Measurements from ENCODE around the gene UNC119. TPM values are rescaled to one million over a fixed set of nuclear protein-coding genes. Genes with fewer than 3 reads are reported as not detected.

UNC119 gene
- polyA plus RNA-seq, 2 of the 4 experiments (the other 2 are of a cell fraction) = 27.8 to 50.5 TPM

GRCh38 chr17:28582513-28582912 is 30.1 kb upstream of the UNC119 start:
- H3K4me1 ChIP-seq = no peaks in the 10 kb centered on the region
- TF ChIP-seq SREBF2 (IDR thresholded peaks at IDR 0.05) (no peak), CBX8 (IDR thresholded peaks at IDR 0.05) (no peak), TFCP2L1 (CRISPR knock-in tag; IDR thresholded peaks at IDR 0.05) (no peak), ZC3H11A (IDR thresholded peaks at IDR 0.05) (no peak), MAFK (IDR thresholded peaks at IDR 0.05; ENCODE audit: partially characterized antibody) (peak; percentile 89), BHLHE40 (IDR thresholded peaks at IDR 0.05; ENCODE audit: low read depth, low read length) (no peak), SMC3 (IDR thresholded peaks at IDR 0.05) (no peak), EHMT2 (IDR thresholded peaks at IDR 0.05; ENCODE audit: low read depth) (no peak), NR3C1 (IDR thresholded peaks at IDR 0.05) (no peak)
- H3K4me3 ChIP-seq = no peak overlapping the region
- no peak for DNase-seq (ENCODE audit: low read depth in 1 of 2, low spot score in 1 of 2)
- H3K9me3 ChIP-seq = no peaks in the 10 kb centered on the region
- no peak overlapping the region for H3K4me2 ChIP-seq
- 94% methylated on average over 2 of the region's 2 CpGs for WGBS (ENCODE audit: missing lambda C conversion rate)
- H3K27ac ChIP-seq = no peak overlapping the region
- POLR2A ChIA-PET = no interaction called here
- ATAC-seq = no peak
- CTCF ChIA-PET = interaction anchor here (0.6 to 2.3 kb wide), 6 partner anchors 11 to 96 kb away, joined by 3 to 5 read pairs (median 4); partner anchors contain the start of gene PIGS
- FAIRE-seq = no peak

GRCh38 chr17:28580959-28581358 is 28.5 kb upstream of the UNC119 start:
- 95% methylated on average over 3 of the region's 3 CpGs for WGBS (ENCODE audit: missing lambda C conversion rate)
- ATAC-seq = no peak
- ChIA-PET POLR2A (no interaction called here), CTCF (interaction anchor here (1.0 to 2.3 kb wide), 4 partner anchors 10 to 86 kb away, joined by 3 to 6 read pairs (median 4); partner anchors contain the start of gene RSKR)
- DNase-seq (ENCODE audit: low read depth in 1 of 2, low spot score in 1 of 2) = no peak
- Histone ChIP-seq H3K4me3 (no peak overlapping the region), H3K4me2 (no peak overlapping the region), H3K27ac (no peak overlapping the region), H3K4me1 (peaks cover 4% of the 10 kb centered on the region; the same call in 2 of the 3 replicates), H3K9me3 (no peaks in the 10 kb centered on the region)
- TF ChIP-seq MYC (IDR thresholded peaks at IDR 0.05; ENCODE audit: borderline replicate concordance, low read length) (no peak), HDAC2 (IDR thresholded peaks at IDR 0.05) (no peak), FOSB (CRISPR knock-in tag; IDR thresholded peaks at IDR 0.05) (no peak), NFE2L2 (conservative IDR thresholded peaks at IDR 0.05; ENCODE audit: low read length) (no peak), SREBF2 (IDR thresholded peaks at IDR 0.05) (no peak), CBX2 (IDR thresholded peaks at IDR 0.05; ENCODE audit: borderline replicate concordance, low read depth) (no peak)
- no peak for FAIRE-seq

GRCh38 chr17:28579526-28579925 is 27.1 kb upstream of the UNC119 start:
- POLR2A ChIA-PET = no interaction called here
- H3K9me3 ChIP-seq = no peaks in the 10 kb centered on the region
- ATAC-seq = no peak
- TF ChIP-seq PHF8 (IDR thresholded peaks at IDR 0.05; ENCODE audit: borderline replicate concordance, low read depth) = no peak
- no peak for TF ChIP-seq JUN (IDR thresholded peaks at IDR 0.05)
- no peak for TF ChIP-seq HEYL (CRISPR knock-in tag; IDR thresholded peaks at IDR 0.05)
- no peak for TF ChIP-seq BCL3 (IDR thresholded peaks at IDR 0.05)
- TF ChIP-seq ZC3H11A (IDR thresholded peaks at IDR 0.05) = no peak
- no peak for TF ChIP-seq JUNB (IDR thresholded peaks at IDR 0.05)
- TF ChIP-seq MYC (IDR thresholded peaks at IDR 0.05; ENCODE audit: borderline replicate concordance, low read length) = no peak
- H3K4me3 ChIP-seq = no peak overlapping the region
- CTCF ChIA-PET = no interaction called here
- FAIRE-seq = no peak
- H3K4me2 ChIP-seq = no peak overlapping the region
- no peak overlapping the region for H3K27ac ChIP-seq
- peaks cover 4% of the 10 kb centered on the region; the same call in 2 of the 3 replicates for H3K4me1 ChIP-seq
- DNase-seq (ENCODE audit: low read depth in 1 of 2, low spot score in 1 of 2) = no peak
- WGBS (ENCODE audit: missing lambda C conversion rate) = 93% methylated on average over 4 of the region's 4 CpGs

GRCh38 chr17:28578246-28579195 is 26.1 kb upstream of the UNC119 start:
- Histone ChIP-seq H3K9me3 (no peaks in the 10 kb centered on the region), H3K4me3 (no peak overlapping the region), H3K4me2 (no peak overlapping the region), H3K27ac (no peak overlapping the region), H3K4me1 (peaks cover 4% of the 10 kb centered on the region; the same call in 2 of the 3 replicates)
- ChIA-PET POLR2A (no interaction called here), CTCF (interaction anchor here (0.9 to 1.7 kb wide), 4 partner anchors 34 to 83 kb away, joined by 3 to 8 read pairs (median 6); no protein-coding TSS in a partner anchor)
- WGBS (ENCODE audit: missing lambda C conversion rate) = 96% methylated on average over 8 of the region's 8 CpGs
- no peak for FAIRE-seq
- no peak for DNase-seq (ENCODE audit: low read depth in 1 of 2, low spot score in 1 of 2)
- no peak for ATAC-seq
- TF ChIP-seq SMC3 (IDR thresholded peaks at IDR 0.05) = no peak
- TF ChIP-seq CBX2 (IDR thresholded peaks at IDR 0.05; ENCODE audit: borderline replicate concordance, low read depth) = no peak
- no peak for TF ChIP-seq EHMT2 (IDR thresholded peaks at IDR 0.05; ENCODE audit: low read depth)
- no peak for TF ChIP-seq CBX8 (IDR thresholded peaks at IDR 0.05)
- TF ChIP-seq HEYL (CRISPR knock-in tag; IDR thresholded peaks at IDR 0.05) = no peak
- TF ChIP-seq USF2 (IDR thresholded peaks at IDR 0.05) = no peak
- no peak for TF ChIP-seq BHLHE40 (IDR thresholded peaks at IDR 0.05; ENCODE audit: low read depth, low read length)
- TF ChIP-seq ESRRA (IDR thresholded peaks at IDR 0.05; ENCODE audit: borderline replicate concordance, low read length) = no peak
- TF ChIP-seq HOXB5 (CRISPR knock-in tag; IDR thresholded peaks at IDR 0.05) = no peak
- TF ChIP-seq RNF2 (IDR thresholded peaks at IDR 0.05; ENCODE audit: borderline replicate concordance, low read depth) = no peak
- TF ChIP-seq RARB (CRISPR knock-in tag; IDR thresholded peaks at IDR 0.05) = no peak
- TF ChIP-seq ZSCAN20 (CRISPR knock-in tag; IDR thresholded peaks at IDR 0.05) = no peak
- no peak for TF ChIP-seq RCOR1 (IDR thresholded peaks at IDR 0.05; ENCODE audit: low read depth, low read length)
- no peak for TF ChIP-seq JUN (IDR thresholded peaks at IDR 0.05)
- no peak for TF ChIP-seq MAZ (IDR thresholded peaks at IDR 0.05; ENCODE audit: borderline replicate concordance, low read depth, low read length)
- TF ChIP-seq RAD21 (conservative IDR thresholded peaks at IDR 0.05 in 1 of 2, IDR thresholded peaks at IDR 0.05 in 1 of 2) = no peak
- TF ChIP-seq NFE2L2 (conservative IDR thresholded peaks at IDR 0.05; ENCODE audit: low read length) = no peak
- no peak for TF ChIP-seq POLR2AphosphoS2 (conservative IDR thresholded peaks at IDR 0.05; ENCODE audit: low read length)
